Measurements from ENCODE around the gene SIRT2. TPM values are rescaled to one million over a fixed set of nuclear protein-coding genes. Genes with fewer than 3 reads are reported as not detected.

The SIRT2 gene
- polyA plus RNA-seq, 1 donor (not counting 4 experiments of a cell fraction or from before 2014, with no cell fraction given): 46.6 TPM

DNA sequence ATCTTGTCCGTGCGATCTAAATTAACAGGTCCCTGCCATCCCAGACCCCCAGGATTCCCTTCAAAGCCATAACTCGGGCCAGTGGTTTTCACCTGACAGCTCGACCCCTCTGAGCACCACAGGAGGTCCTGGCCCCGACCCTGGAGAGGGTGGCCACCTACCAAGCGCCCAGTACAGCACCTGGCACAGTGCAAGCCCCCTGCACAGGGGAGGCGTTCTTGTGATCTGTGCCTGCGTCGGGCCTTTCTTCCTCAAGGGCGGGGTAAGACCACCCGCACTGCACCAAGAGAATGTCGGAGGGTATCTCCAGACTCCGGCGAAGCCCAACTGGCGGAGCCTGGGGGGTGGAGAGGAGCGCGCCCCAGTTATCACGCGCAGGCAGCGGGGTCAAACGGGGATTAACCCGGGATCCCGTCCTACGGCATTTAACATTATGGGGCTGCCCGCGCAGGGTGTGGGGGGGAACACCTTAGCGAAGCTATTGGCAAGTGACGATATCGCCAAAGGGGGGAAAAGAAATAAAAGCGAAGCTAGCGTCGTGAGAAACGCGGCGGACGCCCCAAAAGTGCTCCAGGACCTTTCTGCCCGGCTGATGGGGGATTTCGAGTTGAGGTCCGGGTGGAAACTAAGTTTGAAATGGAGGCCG lies 48.3 kb downstream of the SIRT2 start:
- dilution Hi-C loops (cut with MboI; ENCODE audit: extremely low pct_ligation_motif_present, low sequenced_read_pairs): no loop called here
- Histone ChIP-seq H4K20me1 (ENCODE audit: control insufficient read depth, extremely low read depth, insufficient read depth, low read length) (peaks cover 13% of the 10 kb centered on the region), H3K36me3 (ENCODE audit: control insufficient read depth in 2 of 2, extremely low read depth in 1 of 2, insufficient read depth in 2 of 2, low read length in 2 of 2) (peaks cover 14 to 20% of the 10 kb centered on the region in 2 experiments), H3K9me3 (ENCODE audit: control insufficient read depth, low read depth, low read length) (no peaks in the 10 kb centered on the region), H3K27me3 (ENCODE audit: control insufficient read depth, extremely low read depth, insufficient read depth, low read length) (no peaks in the 10 kb centered on the region), H3K9ac (ENCODE audit: control insufficient read depth, extremely low read depth, insufficient read depth, low read length) (peak overlapping the region; percentile 77), H3K4me2 (ENCODE audit: control insufficient read depth, extremely low read depth, insufficient read depth, low read depth, low read length) (peak overlapping the region; percentile 86), H3K79me2 (ENCODE audit: control insufficient read depth, insufficient read depth, low read length) (peaks cover 30% of the 10 kb centered on the region), H3K4me3 (ENCODE audit: control insufficient read depth in 2 of 3, extremely low read depth in 1 of 3, insufficient read depth in 2 of 3, low read depth in 1 of 3, low read length in 3 of 3) (peak overlapping the region; percentile 49 to 74 (median 70)), H3K4me1 (ENCODE audit: control insufficient read depth, extremely low read depth, insufficient read depth, low read length) (peaks cover 36% of the 10 kb centered on the region), H2AFZ (ENCODE audit: control insufficient read depth, low read length) (peak overlapping the region; percentile 71), H3K9me1 (ENCODE audit: control insufficient read depth, extremely low read depth, insufficient read depth, low read length) (peaks cover 2% of the 10 kb centered on the region), H3K27ac (ENCODE audit: control insufficient read depth, insufficient read depth, low read length) (peak overlapping the region; percentile 76)
- DNase-seq (ENCODE audit: low read depth, low spot score) (no peak), FAIRE-seq (no peak)
- TF ChIP-seq, protein P1, sequence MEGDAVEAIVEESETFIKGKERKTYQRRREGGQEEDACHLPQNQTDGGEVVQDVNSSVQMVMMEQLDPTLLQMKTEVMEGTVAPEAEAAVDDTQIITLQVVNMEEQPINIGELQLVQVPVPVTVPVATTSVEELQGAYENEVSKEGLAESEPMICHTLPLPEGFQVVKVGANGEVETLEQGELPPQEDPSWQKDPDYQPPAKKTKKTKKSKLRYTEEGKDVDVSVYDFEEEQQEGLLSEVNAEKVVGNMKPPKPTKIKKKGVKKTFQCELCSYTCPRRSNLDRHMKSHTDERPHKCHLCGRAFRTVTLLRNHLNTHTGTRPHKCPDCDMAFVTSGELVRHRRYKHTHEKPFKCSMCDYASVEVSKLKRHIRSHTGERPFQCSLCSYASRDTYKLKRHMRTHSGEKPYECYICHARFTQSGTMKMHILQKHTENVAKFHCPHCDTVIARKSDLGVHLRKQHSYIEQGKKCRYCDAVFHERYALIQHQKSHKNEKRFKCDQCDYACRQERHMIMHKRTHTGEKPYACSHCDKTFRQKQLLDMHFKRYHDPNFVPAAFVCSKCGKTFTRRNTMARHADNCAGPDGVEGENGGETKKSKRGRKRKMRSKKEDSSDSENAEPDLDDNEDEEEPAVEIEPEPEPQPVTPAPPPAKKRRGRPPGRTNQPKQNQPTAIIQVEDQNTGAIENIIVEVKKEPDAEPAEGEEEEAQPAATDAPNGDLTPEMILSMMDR (optimal IDR thresholded peaks at IDR 0.05 in 1 of 3, IDR thresholded peaks at IDR 0.05 in 1 of 3, conservative IDR thresholded peaks at IDR 0.05 in 1 of 3; ENCODE audit: extremely low read depth in 1 of 3, insufficient read depth in 2 of 3, low read length in 3 of 3): no peak
- TF ChIP-seq EZH2 (IDR thresholded peaks at IDR 0.05; ENCODE audit: low read length): no peak

DNA sequence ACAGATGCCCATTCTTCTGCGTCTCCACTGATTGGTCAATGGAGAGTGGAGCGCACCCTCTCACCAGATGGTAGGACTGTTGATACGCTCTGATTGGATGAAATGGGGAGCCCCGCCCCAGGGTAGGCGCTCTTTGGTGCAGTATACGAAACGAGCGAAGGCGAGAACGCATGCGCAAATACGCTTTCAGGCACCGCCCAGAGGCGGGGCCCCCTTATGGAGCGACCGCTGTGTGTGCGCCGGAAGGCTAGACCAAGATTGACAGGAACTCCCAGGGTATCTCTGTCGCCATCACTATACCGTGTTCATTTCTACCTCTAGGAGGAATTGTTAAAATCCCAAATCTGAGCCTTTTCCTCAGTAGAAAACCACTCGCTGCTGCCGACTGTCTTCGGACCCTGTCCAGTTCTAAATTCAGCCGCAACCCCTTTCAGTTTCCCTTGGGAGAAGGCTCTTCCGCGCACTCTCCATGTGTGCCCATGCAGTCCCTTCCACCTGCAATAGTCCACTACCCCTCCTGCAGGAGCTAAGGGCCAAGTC lies 48.9 kb downstream of the SIRT2 start:
- H3K9me3 ChIP-seq (ENCODE audit: control insufficient read depth, low read depth, low read length): no peaks in the 10 kb centered on the region
- peaks cover 20 to 25% of the 10 kb centered on the region in 2 experiments for H3K36me3 ChIP-seq (ENCODE audit: control insufficient read depth in 2 of 2, extremely low read depth in 1 of 2, insufficient read depth in 2 of 2, low read length in 2 of 2)
- H3K4me3 ChIP-seq (ENCODE audit: control insufficient read depth in 2 of 3, extremely low read depth in 1 of 3, insufficient read depth in 2 of 3, low read depth in 1 of 3, low read length in 3 of 3): peak overlapping the region; percentile 49 to 74 (median 70)
- H4K20me1 ChIP-seq (ENCODE audit: control insufficient read depth, extremely low read depth, insufficient read depth, low read length): peaks cover 13% of the 10 kb centered on the region
- peak overlapping the region; percentile 86 for H3K4me2 ChIP-seq (ENCODE audit: control insufficient read depth, extremely low read depth, insufficient read depth, low read depth, low read length)
- peak overlapping the region; percentile 0 for H2AFZ ChIP-seq (ENCODE audit: control insufficient read depth, low read length)
- dilution Hi-C loops (cut with MboI; ENCODE audit: extremely low pct_ligation_motif_present, low sequenced_read_pairs): no loop called here
- TF ChIP-seq, protein P1 (optimal IDR thresholded peaks at IDR 0.05 in 1 of 3, IDR thresholded peaks at IDR 0.05 in 1 of 3, conservative IDR thresholded peaks at IDR 0.05 in 1 of 3; ENCODE audit: extremely low read depth in 1 of 3, insufficient read depth in 2 of 3, low read length in 3 of 3): peak in 1 of 3 experiments; percentile 27
- no peak for TF ChIP-seq EZH2 (IDR thresholded peaks at IDR 0.05; ENCODE audit: low read length)
- H3K4me1 ChIP-seq (ENCODE audit: control insufficient read depth, extremely low read depth, insufficient read depth, low read length): peaks cover 36% of the 10 kb centered on the region
- peak overlapping the region; percentile 77 for H3K9ac ChIP-seq (ENCODE audit: control insufficient read depth, extremely low read depth, insufficient read depth, low read length)
- DNase-seq (ENCODE audit: low read depth, low spot score) (peak; percentile 100), FAIRE-seq (no peak)
- H3K79me2 ChIP-seq (ENCODE audit: control insufficient read depth, insufficient read depth, low read length): peaks cover 35% of the 10 kb centered on the region
- peak overlapping the region; percentile 76 for H3K27ac ChIP-seq (ENCODE audit: control insufficient read depth, insufficient read depth, low read length)
- peaks cover 2% of the 10 kb centered on the region for H3K9me1 ChIP-seq (ENCODE audit: control insufficient read depth, extremely low read depth, insufficient read depth, low read length)
- no peaks in the 10 kb centered on the region for H3K27me3 ChIP-seq (ENCODE audit: control insufficient read depth, extremely low read depth, insufficient read depth, low read length)
